GM20000 (cell line): Measurements from ENCODE around the gene LASP1NB.

Source experiments
- DNase-seq: peaks from one replicate; pipeline ENCODE4 v3.0.0; 2012; ENCODE audit warnings: low spot score
- CTCF ChIP-seq: IDR thresholded peaks from 2 replicates; pipeline ENCODE4 v1.5.1; 2012; ENCODE audit warnings: mild to moderate bottlenecking, control low read depth; ENCODE audit errors: extremely low read depth, missing control alignments

LASP1NB gene

GRCh38 chr17:38885044-38885727, 40.2 kb upstream of the LASP1NB start:
- no peak for DNase-seq
- no peak for TF ChIP-seq CTCF

- TF ChIP-seq CTCF, result no peak
- DNase-seq, result no peak
Observed at GRCh38 chr17:38885728-38886642, 39.4 kb upstream of the LASP1NB start.

- TF ChIP-seq CTCF, result no peak
Observed at GRCh38 chr17:38886643-38887010, 38.8 kb upstream of the LASP1NB start.

GRCh38 chr17:38888842-38889241, 36.6 kb upstream of the LASP1NB start:
- TF ChIP-seq CTCF, result no peak
- no peak for DNase-seq

More at GRCh38 chr17:38886643-38887010, 38.8 kb upstream of the LASP1NB start:
- DNase-seq, result no peak

- no peak for TF ChIP-seq CTCF
- no peak for DNase-seq
Observed at GRCh38 chr17:38889745-38890409, 35.5 kb upstream of the LASP1NB start.

- DNase-seq, result no peak
- TF ChIP-seq CTCF, result no peak
Observed at GRCh38 chr17:38890410-38890746, 35.0 kb upstream of the LASP1NB start.

GRCh38 chr17:38891441-38891840, 34.0 kb upstream of the LASP1NB start:
- no peak for DNase-seq
- TF ChIP-seq CTCF, result no peak
